B cell (primary cell): ENCODE measurements around the gene BSDC1. TPM values are rescaled to one million over a fixed set of nuclear protein-coding genes. Genes with fewer than 3 reads are reported as not detected.
A peak's percentile ranks its signal among the peaks of the same experiment; 100 is the strongest.

ENCODE experiments used
- ATAC-seq: fragments of 200-7000 bp; cut with Tn5 transposase; one replicate; pipeline ENCODE4 v1.10.0; 2021; ENCODE audit warnings: low read depth, mild to moderate bottlenecking, moderate number of reproducible peaks, moderate library complexity
- CTCF ChIA-PET: fragments of 350-600 bp; sonication (Branson Sonifier 250); formaldehyde crosslinking; loops from one replicate; lab custom pipeline; 2021; ENCODE audit warnings: antibody characterized with exemption, inconsistent platforms; lab: Charles Lee
- POLR2A ChIA-PET: fragments of 350-600 bp; sonication (Branson Sonifier 250); formaldehyde crosslinking; loops from one replicate; lab custom pipeline; 2021; ENCODE audit warnings: antibody characterized with exemption; lab: Charles Lee
- DNase-seq: peaks from one replicate; pipeline ENCODE4 v3.0.0; 2013
- H2AFZ ChIP-seq: 2 replicates; pipeline ENCODE4 v1.6.1; 2012; ENCODE audit warnings: mild to moderate bottlenecking, low read depth, low read length; ENCODE audit not compliant: insufficient read depth, poor library complexity, severe bottlenecking
- H3K27ac ChIP-seq, 2 donors: 1 replicate in 1 of 2; 2 replicates in 1 of 2; pipeline ENCODE4 v1.5.1; 2012 to 2013; ENCODE audit warnings: low read length in 2 of 2, mild to moderate bottlenecking in 2 of 2, moderate library complexity in 1 of 2
- H3K27me3 ChIP-seq, 4 experiments: fragments of 200-600 bp in 1 of 4; sonication (generic) in 1 of 4; replicated peaks in 1 of 4; 1 replicate in 2 of 4; 2 replicates in 2 of 4; pipeline versions ENCODE4 v1.6.1 to v1.7.0; 2013 to 2016; ENCODE audit warnings: low read length in 3 of 4, mild to moderate bottlenecking in 2 of 4, mixed read lengths in 1 of 4, moderate library complexity in 1 of 4; ENCODE audit not compliant: insufficient read depth in 4 of 4, control insufficient read depth in 3 of 4; ENCODE audit errors: control extremely low read depth in 1 of 4
- H3K36me3 ChIP-seq, 2 experiments: replicated peaks in 1 of 2; 1 replicate in 1 of 2; 2 replicates in 1 of 2; pipeline versions ENCODE4 v1.6.1 to v1.7.1; 2013; ENCODE audit warnings: low read length in 1 of 2; ENCODE audit not compliant: insufficient read depth in 2 of 2, control insufficient read depth in 1 of 2; ENCODE audit errors: control extremely low read depth in 1 of 2, extremely low read depth in 1 of 2
- H3K4me1 ChIP-seq, 2 donors: fragments of 200-600 bp in 1 of 2; sonication (generic) in 1 of 2; 1 replicate in 1 of 2; 2 replicates in 1 of 2; pipeline versions ENCODE4 v1.5.1 to v1.6.1; 2013 to 2017; ENCODE audit warnings: low read length in 2 of 2; ENCODE audit not compliant: control insufficient read depth in 2 of 2, insufficient read depth in 2 of 2
- H3K4me2 ChIP-seq: replicated peaks from 2 replicates; pipeline ENCODE3; 2012; ENCODE audit warnings: mild to moderate bottlenecking, low read depth, low read length; ENCODE audit not compliant: poor library complexity, severe bottlenecking
- H3K4me3 ChIP-seq, 5 experiments: fragments of 200-600 bp in 1 of 5; sonication (generic) in 1 of 5; 1 replicate in 3 of 5; 2 replicates in 2 of 5; pipeline versions ENCODE4 v1.5.1 to v1.7.0; 2011 to 2016; ENCODE audit warnings: low read length in 4 of 5, mild to moderate bottlenecking in 4 of 5, low read depth in 2 of 5, control low read depth in 1 of 5, moderate library complexity in 1 of 5; ENCODE audit not compliant: insufficient read depth in 1 of 5; ENCODE audit errors: control extremely low read depth in 1 of 5, extremely low read depth in 1 of 5
- H3K79me2 ChIP-seq: fragments of 200-600 bp; sonication (generic); one replicate; pipeline ENCODE4 v1.6.0; 2016; ENCODE audit warnings: low read length; ENCODE audit not compliant: control insufficient read depth, insufficient read depth
- H3K9ac ChIP-seq: fragments of 200-600 bp; sonication (generic); 2 replicates; pipeline ENCODE4 v1.6.1; 2017; ENCODE audit warnings: mild to moderate bottlenecking, low read length, moderate library complexity
- H3K9me3 ChIP-seq, 3 donors: one replicate each; pipeline versions ENCODE4 v1.6.1 to v1.7.1; 2013; ENCODE audit warnings: low read length in 2 of 3; ENCODE audit not compliant: control insufficient read depth in 2 of 3, insufficient read depth in 1 of 3; ENCODE audit errors: control extremely low read depth in 1 of 3
- H4K20me1 ChIP-seq: 2 replicates; pipeline ENCODE4 v1.6.0; 2012; ENCODE audit warnings: mild to moderate bottlenecking, low read length; ENCODE audit not compliant: insufficient read depth, control insufficient read depth, poor library complexity, severe bottlenecking
- H3K27ac Mint-ChIP-seq: one replicate; pipeline ENCODE4 v1.8.0; 2021; ENCODE audit warnings: mixed read lengths
- H3K27me3 Mint-ChIP-seq: one replicate; pipeline ENCODE4 v1.8.0; 2021; ENCODE audit warnings: mixed read lengths
- H3K4me1 Mint-ChIP-seq: one replicate; pipeline ENCODE4 v1.8.0; 2021; ENCODE audit warnings: mixed read lengths
- H3K4me3 Mint-ChIP-seq: one replicate; pipeline ENCODE4 v1.8.0; 2021; ENCODE audit warnings: mixed read lengths
- H3K9me3 Mint-ChIP-seq: one replicate; pipeline ENCODE4 v1.8.0; 2022; ENCODE audit warnings: mixed read lengths; ENCODE audit not compliant: insufficient read depth
- CTCF ChIP-seq: fragments of 200-600 bp; IDR thresholded peaks from one replicate; pipeline ENCODE4 v1.8.0; 2022; ENCODE audit warnings: antibody characterized with exemption, mild to moderate bottlenecking
- EZH2 ChIP-seq: IDR thresholded peaks from 2 replicates; pipeline ENCODE4 v1.6.1; 2012; ENCODE audit warnings: borderline replicate concordance, low read depth, mild to moderate bottlenecking, moderate library complexity, low read length; ENCODE audit not compliant: insufficient read depth, poor library complexity, severe bottlenecking
- WGBS: methylation state at CpG from one replicate; pipeline ENCODE4 v1.1.5; 2013; ENCODE audit warnings: missing lambda C conversion rate; ENCODE audit not compliant: insufficient coverage; 5-methylcytosine and 5-hydroxymethylcytosine counted together
- intact Hi-C: fragments of 100-400 bp; cut with micrococcal nuclease; formaldehyde crosslinking; loops from one replicate; pipeline ENCODE4 v1.10.0; 2022
- polyA plus RNA-seq: library from polyadenylated mRNA; depleted of rRNA; stranded (reverse); fragments of >200 nt; gene quantifications from 2 replicates; pipeline ENCODE4 v1.2.3, GENCODE V29; 2012
- total RNA-seq, 2 donors: library from RNA; stranded (reverse); fragments of 120-200 nt in 1 of 2; gene quantifications; 1 replicate in 1 of 2; 2 replicates in 1 of 2; pipeline versions ENCODE4 v1.2.3 to v1.2.4, GENCODE V29; 2013 to 2022

Gene BSDC1
- total and polyA plus RNA-seq, 2 donors (not counting 1 experiment from before 2014, with no cell fraction given) = 54.5 to 117 TPM

- DNase-seq (no peak), ATAC-seq (no peak)
- Histone ChIP-seq H3K27me3 (no peaks in the 10 kb centered on the region), H3K79me2 (peaks cover 73% of the 10 kb centered on the region), H3K4me3 (no peak overlapping the region), H3K4me1 (peaks cover 73 to 84% of the 10 kb centered on the region in 2 donors), H3K36me3 (peaks cover 2 to 29% of the 10 kb centered on the region in 2 experiments), H3K9ac (no peak overlapping the region), H4K20me1 (no peaks in the 10 kb centered on the region), H3K4me2 (no peak overlapping the region), H2AFZ (no peak overlapping the region), H3K27ac (peak overlapping the region in 1 of 2 donors; percentile 82), H3K9me3 (peaks cover 0 to 6% (median 0%) of the 10 kb centered on the region in 3 donors)
- Mint-ChIP-seq H3K27ac (peak overlapping the region; percentile 46), H3K4me1 (peaks cover 70% of the 10 kb centered on the region), H3K4me3 (no peak overlapping the region), H3K9me3 (no peaks in the 10 kb centered on the region), H3K27me3 (no peaks in the 10 kb centered on the region)
- no peak for TF ChIP-seq CTCF
- intact Hi-C loops = loop anchor here (5.0 kb wide), 1 partner anchor 54 kb away; no protein-coding TSS in a partner anchor
- WGBS = 95% methylated on average over 3 of the region's 10 CpGs
- ChIA-PET CTCF (interaction anchor here (0.8 to 10.2 kb wide), 13 partner anchors 13 to 102 kb away, joined by 3 to 118 read pairs (median 7); partner anchors contain the start of genes FAM167B, HDAC1, LCK and MARCKSL1), POLR2A (interaction anchor here (1.0 to 5.1 kb wide), 6 partner anchors 17 to 97 kb away, joined by 4 to 35 read pairs (median 12); partner anchors contain the start of gene MARCKSL1)
Observed at GRCh38 chr1:32318127-32318869, 75.9 kb downstream of the BSDC1 start.

GRCh38 chr1:32316903-32317277 lies 77.4 kb downstream of the BSDC1 start:
- POLR2A ChIA-PET = interaction anchor here (0.9 to 2.6 kb wide), 9 partner anchors 19 to 96 kb away, joined by 3 to 23 read pairs (median 7); partner anchors contain the start of genes HDAC1, LCK and MARCKSL1
- Histone ChIP-seq H3K4me1 (peaks cover 61 to 73% of the 10 kb centered on the region in 2 donors), H3K27me3 (no peaks in the 10 kb centered on the region), H3K4me2 (peak overlapping the region; percentile 51), H3K9me3 (peaks cover 0 to 6% (median 0%) of the 10 kb centered on the region in 3 donors), H4K20me1 (no peaks in the 10 kb centered on the region), H2AFZ (peak overlapping the region; percentile 18), H3K79me2 (peaks cover 72% of the 10 kb centered on the region), H3K9ac (peak overlapping the region; percentile 32), H3K36me3 (peaks cover 0 to 26% of the 10 kb centered on the region in 2 experiments), H3K4me3 (peak overlapping the region in 3 of 5 experiments; percentile 22 to 35 (median 23)), H3K27ac (peak overlapping the region; percentile 70 to 72)
- Mint-ChIP-seq H3K27me3 (no peaks in the 10 kb centered on the region), H3K27ac (peak overlapping the region; percentile 93), H3K9me3 (no peaks in the 10 kb centered on the region), H3K4me1 (peaks cover 61% of the 10 kb centered on the region), H3K4me3 (peak overlapping the region; percentile 82)
- DNase-seq = peak; percentile 68
- WGBS = no CpG with 5 or more reads among the region's 3 CpGs
- TF ChIP-seq EZH2 (no peak), CTCF (no peak)
- intact Hi-C loops = loop anchor here (1.0 to 5.0 kb wide), 7 partner anchors 18 to 95 kb away; partner anchors contain the start of genes EIF3I, LCK and TMEM234
- ATAC-seq = peak; percentile 62
- CTCF ChIA-PET = interaction anchor here (0.5 to 10.2 kb wide), 29 partner anchors 9 to 312 kb away, joined by 3 to 118 read pairs (median 4); partner anchors contain the start of genes BSDC1, CCDC28B, FAM167B and HDAC1
